GM19025 (cell line): ENCODE measurements around the gene RABL6.
"Not testable (repeated sequence)": the region's sequence is repeated elsewhere in the genome, so short reads cannot be mapped to it uniquely, and the experiment has no call there.

Experiments used
- ATAC-seq: cut with Tn5 transposase; IDR thresholded peaks from one replicate; pipeline ENCODE4 v1.9.1; 2021; ENCODE audit warnings: mild to moderate bottlenecking, low read depth, moderate library complexity; ENCODE audit not compliant: unreplicated experiment

RABL6 gene

GRCh38 chr9:136774416-136775045 is 33.2 kb upstream of the RABL6 start:
- no peak for ATAC-seq

GRCh38 chr9:136775191-136775590 is 32.6 kb upstream of the RABL6 start:
- ATAC-seq = no peak

- ATAC-seq = no peak
Observed at GRCh38 chr9:136776947-136777346, 30.8 kb upstream of the RABL6 start.

- no peak for ATAC-seq
Observed at GRCh38 chr9:136777359-136777758, 30.4 kb upstream of the RABL6 start.

- no peak for ATAC-seq
Observed at GRCh38 chr9:136779808-136780207, 27.9 kb upstream of the RABL6 start.

GRCh38 chr9:136782452-136782851 is 25.3 kb upstream of the RABL6 start:
- ATAC-seq = no peak

- ATAC-seq = no peak
Observed at GRCh38 chr9:136784249-136784996, 23.3 kb upstream of the RABL6 start.

- ATAC-seq = no peak
Observed at GRCh38 chr9:136784997-136785361, 22.8 kb upstream of the RABL6 start.

GRCh38 chr9:136785565-136786355 is 22.0 kb upstream of the RABL6 start:
- not testable (repeated sequence) for ATAC-seq

- ATAC-seq = no peak
Observed at GRCh38 chr9:136786451-136786850, 21.3 kb upstream of the RABL6 start.

- ATAC-seq = not testable (repeated sequence)
Observed at GRCh38 chr9:136786983-136787382, 20.8 kb upstream of the RABL6 start.

GRCh38 chr9:136787690-136788400 is 19.9 kb upstream of the RABL6 start:
- no peak for ATAC-seq

- not testable (repeated sequence) for ATAC-seq
Observed at GRCh38 chr9:136788644-136789522, 18.9 kb upstream of the RABL6 start.

GRCh38 chr9:136789523-136789937 is 18.2 kb upstream of the RABL6 start:
- no peak for ATAC-seq

GRCh38 chr9:136790640-136791515 is 16.9 kb upstream of the RABL6 start, which contains the start of gene TMEM141:
Gene TMEM141, plus strand, starts transcription at chr9:136791344. Its CDS starts 27 bp downstream, at chr9:136791371.
- peak; percentile 79 for ATAC-seq

GRCh38 chr9:136791516-136792276 is 16.1 kb upstream of the RABL6 start:
- no peak for ATAC-seq

GRCh38 chr9:136792321-136793085 is 15.2 kb upstream of the RABL6 start:
- ATAC-seq = no peak
